Measurements from ENCODE around the gene B2M. TPM values are rescaled to one million over a fixed set of nuclear protein-coding genes. Genes with fewer than 3 reads are reported as not detected.
"Not testable (repeated sequence)": the region's sequence is repeated elsewhere in the genome, so short reads cannot be mapped to it uniquely, and the experiment has no call there.

B2M gene
- total RNA-seq, 1 donor from 2014 or later, result 3,395 TPM

- Histone ChIP-seq H3K9me3 (no peaks in the 10 kb centered on the region), H3K27me3 (no peaks in the 10 kb centered on the region), H3K36me3 (no peaks in the 10 kb centered on the region), H3K27ac (no peak overlapping the region), H3K4me1 (peaks cover 0 to 7% of the 10 kb centered on the region in 2 donors), H3K4me3 (no peak overlapping the region)
- TF ChIP-seq CTCF (IDR thresholded peaks at IDR 0.05), result peak; percentile 58 to 78 (median 76)
- DNase-seq (ENCODE audit: low spot score in 2 of 2), result no peak
- intact Hi-C loops (cut with DNase I), result loop anchor here (1.0 kb wide), 1 partner anchor 75 kb away; the partner anchor contains the start of gene SPG11
These were observed 27.1 kb downstream of the B2M start for GRCh38 chr15:44738340-44738984.

DNA sequence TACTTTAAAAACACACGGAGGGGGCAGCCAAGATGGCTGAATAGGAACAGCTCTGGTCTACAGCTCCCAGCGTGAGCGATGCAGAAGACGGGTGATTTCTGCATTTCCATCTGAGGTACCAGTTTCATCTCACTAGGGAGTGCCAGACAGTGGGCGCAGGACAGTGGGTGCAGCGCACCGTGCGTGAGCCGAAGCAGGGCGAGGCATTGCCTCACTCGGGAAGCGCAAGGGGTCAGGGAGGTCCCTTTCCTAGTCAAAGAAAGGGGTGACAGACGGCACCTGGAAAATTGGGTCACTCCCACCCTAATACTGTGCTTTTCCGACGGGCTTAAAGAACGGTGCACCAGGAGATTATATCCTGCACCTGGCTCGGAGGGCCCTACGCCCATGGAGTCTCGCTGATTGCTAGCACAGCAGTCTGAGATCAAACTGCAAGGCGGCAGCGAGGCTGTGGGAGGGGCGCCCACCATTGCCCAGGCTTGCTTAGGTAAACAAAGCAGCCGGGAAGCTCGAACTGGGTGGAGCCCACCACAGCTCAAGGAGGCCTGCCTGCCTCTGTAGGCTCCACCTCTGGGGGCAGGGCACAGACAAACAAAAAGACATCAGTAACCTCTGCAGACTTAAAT is 28.0 kb downstream of the B2M start:
- H3K36me3 ChIP-seq; H3K27me3 ChIP-seq; H3K9me3 ChIP-seq; H3K4me3 ChIP-seq; H3K4me1 ChIP-seq; DNase-seq (ENCODE audit: low spot score in 2 of 2); intact Hi-C loops (cut with DNase I); H3K27ac ChIP-seq: not testable (repeated sequence)

- DNase-seq (ENCODE audit: low spot score in 2 of 2); H3K4me1 ChIP-seq; H3K4me3 ChIP-seq; H3K9me3 ChIP-seq; H3K36me3 ChIP-seq; H3K27me3 ChIP-seq; H3K27ac ChIP-seq; intact Hi-C loops (cut with DNase I): not testable (repeated sequence)
These were observed 32.1 kb downstream of the B2M start for GRCh38 chr15:44743454-44743853.

DNA sequence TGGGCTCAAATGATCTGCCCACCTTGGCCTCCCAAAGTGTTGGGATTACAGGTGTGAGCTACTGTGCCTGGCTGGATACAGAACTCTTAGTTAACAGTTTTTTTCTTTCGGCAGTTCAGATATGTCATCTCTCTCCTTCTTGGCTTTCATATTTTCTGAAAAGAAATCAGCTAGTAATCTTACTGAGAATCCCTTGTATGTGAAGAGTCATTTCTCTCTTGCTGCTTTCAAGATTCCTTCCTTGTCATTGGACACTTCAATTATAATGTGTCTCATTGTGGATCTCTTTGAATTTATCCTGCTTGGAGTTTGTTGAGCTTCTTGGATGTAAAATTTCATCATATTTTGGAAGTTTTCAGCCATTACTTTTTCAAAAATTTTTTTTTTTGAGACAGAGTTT is 42.0 kb downstream of the B2M start:
- Histone ChIP-seq H3K4me3 (no peak overlapping the region), H3K36me3 (no peaks in the 10 kb centered on the region), H3K27me3 (no peaks in the 10 kb centered on the region), H3K4me1 (no peaks in the 10 kb centered on the region), H3K9me3 (no peaks in the 10 kb centered on the region), H3K27ac (no peak overlapping the region)
- intact Hi-C loops (cut with DNase I), result no loop called here
- TF ChIP-seq CTCF (IDR thresholded peaks at IDR 0.05), result no peak
- DNase-seq (ENCODE audit: low spot score in 2 of 2), result no peak

DNA sequence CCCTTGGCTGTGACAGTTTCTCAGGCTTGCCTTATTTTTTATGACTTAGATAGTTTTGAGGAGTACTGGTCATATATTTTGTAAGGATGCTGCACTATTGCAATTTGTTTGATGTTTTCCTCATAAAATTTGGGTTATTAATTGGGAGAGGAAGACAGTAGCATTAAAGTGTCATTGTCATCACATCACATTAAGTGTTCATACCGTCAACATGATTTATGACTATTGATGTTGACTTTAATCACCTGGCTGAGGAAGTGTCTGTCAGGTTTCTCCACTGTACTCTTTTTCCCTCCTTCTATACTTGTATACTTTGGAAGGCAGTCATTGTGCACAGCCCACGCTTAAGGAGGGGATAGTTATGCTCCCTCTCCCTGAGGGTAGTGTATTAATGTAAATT is 51.9 kb downstream of the B2M start:
- Histone ChIP-seq H3K9me3 (no peaks in the 10 kb centered on the region), H3K27me3 (no peaks in the 10 kb centered on the region), H3K4me3 (no peak overlapping the region), H3K27ac (no peak overlapping the region), H3K36me3 (no peaks in the 10 kb centered on the region), H3K4me1 (no peaks in the 10 kb centered on the region)
- DNase-seq (ENCODE audit: low spot score in 2 of 2), result no peak
- no peak for TF ChIP-seq CTCF (IDR thresholded peaks at IDR 0.05)
- intact Hi-C loops (cut with DNase I), result no loop called here

DNA sequence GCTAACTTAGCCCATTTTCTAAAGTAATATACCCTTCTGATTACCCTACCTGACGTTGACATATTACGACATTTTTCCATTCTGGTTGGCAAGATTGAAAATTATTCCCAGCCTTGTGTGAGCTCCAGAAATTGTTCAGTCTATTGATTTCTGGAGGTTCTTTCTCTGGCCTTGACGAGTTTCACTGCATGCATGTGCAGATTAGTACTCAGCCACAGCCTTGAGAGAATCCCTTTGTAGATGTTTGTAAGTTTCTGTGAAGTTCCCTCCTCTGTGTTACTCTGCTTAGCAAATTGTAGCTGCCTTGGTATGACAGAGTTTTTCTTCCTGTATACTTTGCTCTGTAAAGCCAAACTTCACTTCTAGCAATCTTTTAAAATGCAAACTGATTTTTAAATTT is 52.5 kb downstream of the B2M start:
- Histone ChIP-seq H3K27me3 (no peaks in the 10 kb centered on the region), H3K36me3 (no peaks in the 10 kb centered on the region), H3K27ac (no peak overlapping the region), H3K9me3 (no peaks in the 10 kb centered on the region), H3K4me3 (no peak overlapping the region), H3K4me1 (no peaks in the 10 kb centered on the region)
- no peak for DNase-seq (ENCODE audit: low spot score in 2 of 2)
- intact Hi-C loops (cut with DNase I), result no loop called here
- no peak for TF ChIP-seq CTCF (IDR thresholded peaks at IDR 0.05)

Data from ascending aorta (tissue), 2 donors.